IPS-20b (cell line): ENCODE measurements around the gene RBM48.

Source experiments
- H3K27ac ChIP-seq: one replicate; pipeline ENCODE4 v1.5.1; 2013; ENCODE audit warnings: low read length
- H3K27me3 ChIP-seq: 2 replicates; pipeline ENCODE4 v1.6.1; 2013; ENCODE audit warnings: mild to moderate bottlenecking, low read length, inconsistent platforms; ENCODE audit not compliant: insufficient read depth
- H3K36me3 ChIP-seq: 2 replicates; pipeline ENCODE4 v1.6.1; 2013; ENCODE audit warnings: low read depth, mild to moderate bottlenecking, inconsistent platforms, low read length, moderate library complexity; ENCODE audit not compliant: insufficient read depth
- H3K4me1 ChIP-seq: 2 replicates; pipeline ENCODE4 v1.6.1; 2013; ENCODE audit warnings: mild to moderate bottlenecking, control low read depth, inconsistent platforms, low read length, moderate library complexity; ENCODE audit not compliant: insufficient read depth
- H3K4me3 ChIP-seq: 2 replicates; pipeline ENCODE4 v1.5.1; 2013; ENCODE audit warnings: mild to moderate bottlenecking, low read length, inconsistent platforms
- H3K9ac ChIP-seq: 2 replicates; pipeline ENCODE4 v1.6.1; 2013; ENCODE audit warnings: low read depth, mild to moderate bottlenecking, inconsistent platforms, low read length, moderate library complexity
- H3K9me3 ChIP-seq: 2 replicates; pipeline ENCODE4 v1.6.1; 2013; ENCODE audit warnings: mild to moderate bottlenecking, low read depth, low read length, inconsistent platforms; ENCODE audit not compliant: insufficient read depth

RBM48 gene

GRCh38 chr7:92586841-92587240, 58.2 kb downstream of the RBM48 start:
- no peaks in the 10 kb centered on the region for H3K9me3 ChIP-seq
- H3K9ac ChIP-seq: no peak overlapping the region
- no peaks in the 10 kb centered on the region for H3K4me1 ChIP-seq
- H3K27ac ChIP-seq: no peak overlapping the region
- H3K27me3 ChIP-seq: peaks cover 15% of the 10 kb centered on the region
- peaks cover 10% of the 10 kb centered on the region; the same call in 1 of the 2 replicates for H3K36me3 ChIP-seq
- H3K4me3 ChIP-seq: no peak overlapping the region
